Medulla oblongata (tissue), 1 donor: ENCODE measurements around the gene OR6B3.

Experiments
- DNase-seq: peaks from one replicate; pipeline ENCODE4 v3.0.0-alpha.2; 2015; ENCODE audit errors: extremely low spot score

The OR6B3 gene

DNA sequence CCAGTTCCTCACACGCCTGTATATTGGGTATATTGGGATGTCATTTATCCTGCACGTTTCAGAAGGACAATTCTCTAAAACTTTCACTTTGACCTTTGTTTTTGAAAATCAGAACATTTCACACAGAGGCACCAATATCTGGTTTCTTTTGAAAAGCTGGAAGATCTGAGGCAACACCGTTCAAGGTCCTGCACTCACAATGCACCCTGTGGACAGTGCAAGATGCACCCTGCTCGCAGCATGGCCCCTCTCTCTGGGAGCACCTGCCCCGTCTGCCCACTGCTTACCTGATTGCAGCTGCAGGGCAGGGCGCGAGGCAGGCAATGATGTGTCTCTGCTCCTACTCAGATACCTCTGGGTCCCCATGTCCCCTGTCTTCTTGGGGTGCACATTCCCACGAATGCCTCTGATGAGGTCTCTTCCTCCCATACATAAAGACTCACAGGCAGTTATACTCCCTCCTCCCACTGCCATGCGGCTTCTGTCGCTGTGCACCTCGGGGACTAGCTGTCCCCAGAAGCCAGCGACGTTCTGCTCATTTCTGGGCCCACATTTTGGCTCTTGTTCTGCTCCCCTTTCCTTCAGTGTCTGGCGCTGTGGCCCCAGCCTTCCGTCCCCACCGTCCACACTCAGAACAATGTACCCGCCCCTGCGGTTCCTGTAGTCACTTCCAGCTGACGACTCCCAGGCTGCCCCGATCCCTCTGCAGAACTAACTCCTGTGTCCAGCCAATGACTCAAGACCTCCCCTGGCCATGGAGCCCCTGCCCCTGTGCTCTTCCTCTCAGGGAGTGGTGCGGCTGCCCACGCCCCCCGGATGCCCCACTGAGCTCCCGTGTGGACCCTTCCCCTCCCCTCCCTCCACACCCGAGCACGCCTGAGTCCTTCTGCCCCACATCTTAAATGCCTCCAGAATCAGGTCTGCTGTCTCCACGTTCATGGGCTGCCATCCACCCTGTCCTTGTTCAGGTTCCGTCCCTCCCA is at the start of gene OR6B3:
Gene OR6B3 (minus strand): TSS at position 349 of the 983 bp plus-strand sequence.
- no peak for DNase-seq

DNA sequence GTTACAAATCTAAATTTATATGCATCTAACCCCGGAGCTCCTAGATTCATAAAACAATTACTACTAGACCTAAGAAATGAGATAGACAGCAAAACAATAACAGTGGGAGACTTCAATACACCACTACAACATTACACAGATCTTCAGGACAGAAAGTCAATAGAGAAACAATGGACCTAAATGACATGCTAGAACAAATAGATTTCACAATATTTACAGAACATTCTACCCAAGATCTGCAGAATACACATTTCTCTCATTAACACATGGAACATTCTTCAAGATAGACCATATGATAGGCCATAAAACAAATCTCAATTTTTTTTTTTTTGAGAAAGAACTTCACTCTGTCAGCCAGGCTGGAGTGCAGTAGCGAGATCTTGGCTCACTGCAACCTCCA is 45.0 kb upstream of the OR6B3 start:
- no peak for DNase-seq

DNA sequence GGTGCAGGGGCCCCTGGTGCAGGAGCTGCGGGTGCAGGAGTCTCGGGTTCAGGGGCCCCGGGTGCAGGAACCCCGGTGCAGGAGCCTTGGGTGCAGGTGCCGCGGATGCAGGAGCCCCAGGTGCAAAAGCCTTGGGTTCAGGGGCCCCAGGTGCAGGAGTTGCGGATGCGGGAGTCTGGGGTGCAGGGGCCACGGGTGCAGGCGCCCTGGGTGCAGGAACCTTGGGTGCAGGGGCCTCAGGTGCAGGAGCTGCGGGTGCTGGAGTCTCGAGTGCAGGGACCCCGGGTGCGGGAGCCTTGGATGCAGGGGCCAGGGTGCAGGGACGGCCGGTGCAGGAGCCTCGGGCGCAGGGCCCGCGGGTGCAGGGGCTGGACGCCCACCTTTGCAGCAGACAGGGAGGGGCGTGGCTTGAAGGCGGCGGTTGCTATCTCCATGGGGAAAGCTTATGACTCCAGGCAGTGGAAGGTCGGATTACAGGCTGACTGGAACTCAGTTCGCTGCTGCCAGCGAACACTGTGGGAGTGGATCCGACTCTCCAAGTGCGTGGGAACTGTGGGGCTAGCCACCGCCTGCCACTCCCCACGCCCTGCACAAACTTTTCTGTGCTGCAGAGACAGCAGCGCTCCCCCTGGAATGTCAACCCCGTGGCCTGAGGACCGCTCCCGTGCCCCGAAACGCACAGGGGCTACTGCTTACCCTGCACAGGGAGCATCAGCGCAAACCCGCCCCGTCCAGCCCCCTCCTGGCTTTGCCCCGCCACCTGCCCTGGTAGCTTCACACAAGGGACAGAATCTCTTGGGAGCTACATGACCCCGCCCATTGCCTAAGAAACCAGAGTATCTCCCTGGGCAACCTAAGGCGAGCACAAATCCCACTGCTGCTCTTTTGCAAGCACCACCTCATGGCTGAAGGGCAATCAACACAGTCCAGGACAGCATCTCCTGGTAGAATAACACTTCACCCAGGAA is 42.5 kb upstream of the OR6B3 start:
- no peak for DNase-seq

DNA sequence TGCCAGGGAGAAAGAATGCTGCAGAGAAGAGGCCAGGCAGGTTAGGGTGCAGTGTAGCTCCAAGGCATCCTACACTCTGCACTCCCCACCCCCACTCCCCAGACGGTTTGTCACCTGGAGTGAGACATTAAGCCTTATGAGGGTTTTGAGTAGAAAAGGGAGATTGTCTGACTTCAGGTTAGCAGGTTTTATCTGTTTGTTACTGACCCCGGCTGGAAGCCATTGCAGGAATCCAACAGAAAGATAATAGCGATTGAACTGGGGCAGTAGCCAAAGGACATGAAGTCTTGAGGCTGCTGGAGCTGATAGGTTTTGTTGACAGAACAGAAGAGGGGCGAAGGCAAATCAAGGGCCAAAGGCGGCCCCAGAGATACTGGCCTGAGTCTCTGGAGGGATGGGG is 36.0 kb upstream of the OR6B3 start:
- no peak for DNase-seq

DNA sequence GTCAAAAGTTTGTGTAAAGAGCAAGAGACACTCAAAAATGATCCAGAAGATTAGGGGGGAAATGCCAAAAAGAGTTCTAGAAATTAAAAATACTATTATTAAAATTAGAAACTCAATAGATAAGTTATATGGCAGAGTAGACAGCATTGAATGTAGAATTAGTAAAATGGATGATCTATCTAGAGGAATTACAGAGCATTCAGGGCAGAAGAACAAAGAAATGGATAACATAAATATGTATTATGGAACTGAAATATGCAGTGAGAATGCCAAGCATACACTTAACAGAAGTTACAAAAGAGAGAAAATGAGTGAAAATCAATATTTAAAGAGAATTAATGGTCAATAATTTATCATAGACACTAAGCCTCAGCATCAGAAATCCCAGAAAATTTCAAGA is 33.2 kb upstream of the OR6B3 start:
- no peak for DNase-seq

DNA sequence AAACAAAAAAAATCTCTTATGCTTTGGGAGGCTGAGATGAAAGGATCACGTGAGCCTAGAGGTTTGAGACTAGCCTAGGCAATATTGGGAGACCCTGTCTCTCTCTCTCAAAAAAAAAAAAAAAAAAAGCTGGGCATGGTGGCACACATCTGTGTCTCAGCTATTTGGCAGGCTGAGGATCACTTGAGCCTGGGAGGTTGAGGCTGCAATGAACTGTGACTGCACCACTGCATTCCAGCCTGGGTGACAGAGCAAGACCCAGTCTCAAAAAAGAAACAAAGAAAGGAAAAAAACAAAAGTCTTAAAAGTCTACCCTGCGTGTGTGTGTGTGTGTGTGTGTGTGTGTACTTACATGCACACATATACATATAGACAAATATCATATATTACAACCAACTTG is 25.3 kb upstream of the OR6B3 start:
- no peak for DNase-seq

DNA sequence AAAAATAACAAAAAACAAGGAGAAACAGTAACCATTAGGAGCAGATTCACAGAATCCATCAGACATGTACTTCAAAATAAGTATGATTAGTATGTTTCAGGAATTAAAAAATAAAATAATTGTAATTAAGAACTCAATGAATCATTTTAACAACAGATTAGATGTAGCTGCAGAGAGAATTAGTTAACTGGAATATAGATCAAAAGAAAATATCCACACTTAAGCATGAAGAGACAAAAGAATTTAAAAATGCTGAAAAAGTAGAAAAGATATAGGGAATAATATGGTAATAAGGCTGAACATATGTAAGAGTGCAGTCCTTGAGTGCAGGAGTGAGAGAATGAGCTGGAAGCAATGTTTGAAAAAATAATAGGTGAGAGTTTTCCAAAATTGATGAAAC is 24.1 kb upstream of the OR6B3 start:
- DNase-seq, result no peak

DNA sequence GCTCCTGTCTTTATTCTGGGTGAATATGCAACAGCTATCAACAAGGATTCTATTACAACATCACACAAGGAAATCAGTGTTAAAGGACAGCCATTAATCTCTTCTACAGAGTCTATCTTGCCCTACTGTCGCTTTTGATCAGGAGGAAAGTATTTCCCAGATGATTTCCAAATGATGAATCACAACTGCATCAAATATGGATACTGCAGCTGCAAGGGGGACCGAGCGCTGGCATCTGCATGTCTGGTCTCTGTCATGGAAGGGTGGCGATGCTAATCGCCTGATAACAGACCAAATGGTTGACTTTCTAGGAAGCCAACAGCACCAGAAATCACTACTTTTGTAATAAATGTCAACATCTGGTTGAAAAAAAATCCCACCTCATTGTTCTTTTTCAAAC is 21.2 kb upstream of the OR6B3 start:
- DNase-seq, result no peak

DNA sequence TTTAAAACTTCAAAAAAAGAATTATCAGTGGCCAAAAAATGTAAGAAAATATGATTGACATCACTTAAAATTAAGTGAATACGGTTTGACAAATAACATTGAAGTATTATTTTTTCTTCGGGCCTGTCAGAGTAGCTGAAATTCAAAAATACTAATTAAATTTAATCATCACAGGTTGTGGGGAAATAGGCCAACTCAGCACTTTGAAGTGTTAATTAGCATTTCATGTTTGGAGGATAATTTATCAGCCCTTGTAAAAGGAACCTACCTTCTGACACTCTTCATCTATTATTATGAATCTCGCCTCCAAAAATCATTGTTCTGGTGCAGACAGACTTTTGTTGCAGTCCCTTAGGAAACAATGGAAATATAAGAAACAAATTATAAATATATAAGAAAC is 17.6 kb upstream of the OR6B3 start:
- no peak for DNase-seq

DNA sequence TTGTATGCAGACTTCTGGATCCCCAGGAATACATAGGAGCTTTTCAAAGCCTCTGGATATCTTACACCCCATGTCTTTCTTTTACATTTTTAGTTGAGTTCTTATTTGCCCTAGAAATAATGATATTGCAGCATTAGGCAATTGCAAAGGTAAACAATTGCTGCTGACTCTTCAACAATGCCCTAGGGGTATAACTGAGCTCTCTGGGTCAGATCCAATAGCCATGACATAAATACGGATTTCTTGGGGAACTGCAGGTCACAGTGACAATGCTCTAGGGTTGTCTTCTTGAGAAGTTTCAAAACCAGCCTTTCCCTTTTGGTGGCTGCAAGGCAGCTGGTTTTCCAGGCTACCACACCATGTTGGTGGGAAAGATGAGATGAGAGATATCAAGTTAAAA is 16.5 kb upstream of the OR6B3 start:
- DNase-seq, result no peak

DNA sequence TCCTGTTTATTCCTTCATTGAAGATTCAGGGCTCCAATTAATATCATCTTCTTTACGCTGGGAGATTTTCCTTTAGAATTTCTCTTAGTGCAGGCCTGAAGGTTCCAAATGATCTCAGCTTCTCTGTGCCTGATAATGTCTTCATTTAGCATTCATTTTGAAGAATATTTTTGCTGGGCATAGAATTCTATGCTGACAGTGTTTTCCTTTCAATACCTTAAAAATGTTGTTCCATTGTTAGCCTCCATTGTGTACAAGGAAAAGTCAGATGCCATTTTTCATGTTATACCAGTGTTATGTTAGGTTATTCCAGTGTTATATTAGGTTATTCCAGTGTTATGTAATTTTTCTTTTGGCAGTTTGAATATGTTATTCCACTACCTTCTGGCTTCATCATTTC is 14.9 kb upstream of the OR6B3 start:
- DNase-seq, result no peak

DNA sequence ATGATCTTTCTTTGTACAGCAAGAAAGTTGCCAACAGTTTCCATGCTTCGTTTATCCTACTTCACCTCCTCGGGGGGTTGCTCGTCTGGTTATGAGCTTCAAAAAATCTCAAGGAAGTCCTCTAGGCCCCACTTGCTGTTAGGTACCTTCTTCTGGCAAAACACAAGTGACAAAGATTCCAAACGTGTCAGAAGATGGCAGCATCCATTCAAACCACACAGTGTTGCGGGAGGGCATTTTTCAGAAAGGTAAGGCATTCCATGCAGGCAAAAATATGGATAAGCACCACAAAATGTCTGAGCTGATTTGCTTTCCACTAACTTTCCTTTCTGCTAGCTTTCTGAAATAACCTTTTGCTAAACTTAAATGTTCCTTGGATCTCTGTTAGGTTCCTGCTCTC is 13.2 kb upstream of the OR6B3 start:
- no peak for DNase-seq

DNA sequence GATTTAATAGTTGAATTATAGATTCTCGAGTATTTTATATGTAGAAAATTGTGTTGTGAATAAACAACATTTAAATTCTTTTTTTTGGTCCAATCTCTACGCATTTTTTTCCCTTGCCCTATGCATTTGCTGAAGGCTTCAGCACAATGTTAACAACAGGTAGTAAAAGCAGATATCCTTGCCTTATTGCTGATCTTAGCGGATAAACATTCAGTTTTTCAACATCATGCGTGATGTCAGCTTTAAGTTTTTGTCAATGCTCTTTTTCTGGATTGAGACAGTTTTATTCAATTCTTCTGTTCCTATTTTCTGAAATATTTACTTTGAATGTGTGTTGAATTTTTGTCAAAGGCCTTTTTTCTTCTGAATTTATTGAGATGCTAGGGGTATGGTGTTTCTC is 11.6 kb upstream of the OR6B3 start:
- DNase-seq, result no peak

DNA sequence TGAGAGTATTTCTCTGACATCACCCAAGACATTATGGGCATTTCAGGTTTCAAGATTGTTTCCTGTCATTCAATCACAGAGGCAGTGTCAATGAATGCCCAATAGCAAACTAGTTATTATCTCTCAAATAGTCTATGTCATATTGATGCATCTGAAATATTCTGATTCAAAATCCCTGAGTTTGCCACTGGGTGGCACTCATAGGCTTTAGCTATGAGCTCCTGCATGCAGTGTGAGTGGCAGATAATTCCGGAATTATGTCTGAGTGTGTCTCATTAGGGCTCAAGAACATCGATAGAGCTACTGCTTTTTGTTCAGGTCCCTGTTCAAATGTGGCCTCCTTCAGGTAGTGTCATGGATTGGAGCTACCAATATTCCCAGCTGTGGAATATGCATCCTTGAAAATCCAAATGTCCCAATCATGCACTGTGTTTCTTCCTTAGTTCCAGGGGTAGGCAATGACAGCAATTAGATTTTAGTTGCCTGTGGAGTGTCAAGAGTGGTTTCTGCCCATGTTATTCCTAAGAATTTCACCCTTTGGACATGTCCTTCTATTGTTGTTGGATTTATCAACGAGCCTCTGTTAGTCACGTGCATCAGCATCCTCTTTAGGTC is 7.8 kb upstream of the OR6B3 start:
- peak; percentile 87 for DNase-seq

DNA sequence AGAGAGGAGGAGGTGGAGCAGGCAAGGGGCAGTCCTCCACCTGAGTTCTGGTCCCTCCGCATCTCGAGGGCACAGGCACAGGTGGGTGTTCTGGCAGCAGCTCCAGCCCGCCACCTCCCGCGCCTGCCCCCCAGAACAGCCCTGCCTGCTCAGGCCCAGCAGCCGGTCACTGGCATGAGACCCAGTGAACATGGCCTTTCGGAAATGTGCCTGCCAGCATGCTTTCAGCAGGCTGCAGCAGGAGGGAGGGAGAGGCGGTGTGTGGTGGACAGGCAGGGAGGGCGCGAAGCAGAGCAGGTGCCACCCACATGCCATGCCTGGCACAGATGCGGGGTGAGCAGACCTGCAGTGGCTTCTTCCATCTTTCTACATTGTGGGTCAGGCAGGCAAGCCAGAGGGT is 3.4 kb upstream of the OR6B3 start:
- no peak for DNase-seq

DNA sequence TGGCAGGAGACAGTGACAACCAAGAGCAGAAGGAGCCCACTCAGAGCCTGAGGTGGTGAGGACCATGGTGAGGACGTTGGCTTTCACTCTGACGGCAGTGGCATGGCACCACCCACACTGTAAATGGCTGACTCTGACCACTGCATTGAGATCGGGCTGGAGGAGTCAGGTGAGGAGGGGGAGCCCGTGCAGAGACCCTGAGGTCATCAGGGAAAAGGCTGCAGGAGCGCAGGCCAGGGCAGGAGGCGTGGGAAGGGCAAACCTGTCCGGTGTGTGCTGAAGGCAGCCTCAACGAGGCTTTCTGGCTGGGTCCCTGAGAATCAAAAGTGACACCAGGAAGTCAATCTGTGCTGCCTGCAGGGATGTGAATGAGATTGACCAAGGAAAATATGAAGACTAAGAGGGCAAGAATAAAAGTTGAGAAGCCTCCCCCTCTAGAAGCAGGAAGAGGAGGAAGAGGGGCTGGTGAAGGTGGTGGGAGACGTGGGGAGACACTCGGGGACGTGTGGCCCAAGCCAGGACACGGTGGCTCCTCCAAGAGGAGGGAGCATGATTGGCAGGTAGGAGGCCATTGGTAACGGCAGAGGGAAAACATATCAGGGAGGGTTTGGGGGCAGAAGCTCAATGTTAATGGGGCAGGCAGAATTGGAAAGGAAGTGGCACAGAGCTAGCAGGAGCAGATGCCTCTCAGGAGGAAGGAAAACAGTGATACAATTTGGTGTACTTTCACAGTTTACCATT is 2.0 kb upstream of the OR6B3 start:
- DNase-seq, result no peak

DNA sequence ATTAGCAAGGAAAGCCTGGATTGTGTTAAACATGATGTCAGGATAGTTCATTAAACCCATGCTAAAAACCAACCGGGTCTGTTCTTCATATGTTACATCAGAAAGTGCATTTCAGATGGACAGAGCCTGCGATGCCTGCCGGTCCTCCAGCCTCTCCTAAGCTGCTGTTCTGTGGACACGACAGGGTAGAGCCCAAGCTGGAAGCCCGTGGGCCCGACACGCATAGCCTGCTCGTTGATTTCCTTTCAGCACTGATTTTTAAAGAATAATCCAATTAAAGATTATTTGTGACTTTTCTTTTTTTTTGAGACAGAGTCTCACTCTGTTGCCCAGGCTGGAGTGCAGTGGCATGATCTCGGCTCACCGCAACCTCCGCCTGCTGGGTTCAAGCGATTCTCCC is 797 bp downstream of the OR6B3 start:
- DNase-seq, result no peak

DNA sequence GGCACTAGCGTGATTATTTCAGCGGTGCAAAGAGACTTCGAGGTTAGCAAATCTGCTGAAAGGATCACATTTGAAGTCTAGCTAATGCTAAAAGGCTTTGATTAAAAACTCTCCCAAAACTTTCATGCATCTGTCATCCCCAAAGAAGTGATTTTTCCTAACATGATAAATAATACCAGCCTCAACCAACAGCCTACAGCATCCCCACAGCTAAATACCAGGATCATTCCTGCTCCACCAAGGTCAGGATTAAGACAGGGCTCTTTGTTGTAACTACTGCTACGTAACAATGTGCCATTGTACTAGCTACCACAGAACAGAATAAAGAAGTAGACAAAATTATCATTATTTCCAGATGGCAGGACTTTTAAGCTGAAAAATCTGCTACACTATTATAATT is 1.6 kb downstream of the OR6B3 start:
- DNase-seq, result peak; percentile 84

DNA sequence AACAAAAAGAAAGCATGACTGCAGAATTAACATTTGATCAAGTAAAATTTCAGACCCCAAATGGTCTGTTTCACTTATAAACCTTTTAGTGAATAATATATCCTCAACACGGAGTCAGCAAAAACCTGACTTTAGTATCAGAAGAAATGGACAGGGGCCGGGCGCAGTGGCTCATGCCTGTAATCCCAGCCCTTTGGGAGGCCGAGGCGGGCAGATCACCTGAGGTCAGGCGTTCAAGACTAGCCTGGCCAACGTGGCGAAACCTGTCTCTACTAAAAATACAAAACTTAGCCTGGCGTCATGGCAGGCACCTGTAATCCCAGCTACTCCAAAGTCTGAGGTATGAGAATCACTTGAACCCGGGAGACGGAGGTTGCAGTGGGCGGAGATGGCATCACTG is 3.0 kb downstream of the OR6B3 start:
- DNase-seq, result no peak

DNA sequence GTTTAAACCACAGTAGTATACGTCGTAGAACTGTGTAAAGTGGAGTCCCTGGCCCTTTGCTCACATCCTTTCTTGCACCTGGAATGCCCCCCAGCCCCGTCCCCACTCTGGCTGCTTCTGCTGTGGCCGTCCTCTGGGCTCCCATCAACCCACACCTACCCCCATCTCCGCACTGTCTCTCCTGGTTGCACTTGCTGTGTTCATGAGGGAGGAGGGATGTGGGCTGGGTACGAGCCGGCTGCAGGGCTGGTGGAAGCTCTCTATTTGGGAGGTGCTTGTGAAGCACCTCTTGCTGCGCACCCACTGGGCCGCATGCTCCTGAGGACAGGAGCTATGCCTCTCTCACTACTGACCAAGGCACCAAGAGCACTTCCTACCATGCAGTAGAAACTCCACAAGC is 5.1 kb downstream of the OR6B3 start:
- DNase-seq, result no peak

DNA sequence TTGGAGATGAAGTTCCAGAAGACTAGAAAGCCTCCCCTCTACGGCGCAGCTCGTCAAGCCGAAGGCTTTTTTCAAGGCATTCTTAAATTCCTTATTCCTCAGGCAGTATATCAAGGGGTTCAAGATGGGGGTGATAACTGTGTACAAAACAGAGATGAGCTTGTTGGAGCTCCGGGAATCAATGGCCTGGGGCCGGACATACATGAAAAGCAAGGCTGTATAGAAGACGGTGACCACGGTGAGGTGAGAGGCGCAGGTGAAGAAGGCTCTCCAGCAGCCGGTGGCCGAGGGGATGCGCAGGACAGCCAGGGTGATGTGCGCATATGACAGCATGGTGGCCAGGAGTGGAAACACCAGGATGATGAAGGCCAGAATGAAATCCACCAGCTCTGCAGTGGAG is 8.2 kb downstream of the OR6B3 start:
- no peak for DNase-seq
